ENCODE measurements around the gene OR4C13. TPM values are rescaled to one million over a fixed set of nuclear protein-coding genes. Genes with fewer than 3 reads are reported as not detected.
"Not testable (repeated sequence)": the region's sequence is repeated elsewhere in the genome, so short reads cannot be mapped to it uniquely, and the experiment has no call there.

The OR4C13 gene
- total RNA-seq (ENCODE audit: unreplicated experiment): not detected
- long read RNA-seq: 0 reads

DNA sequence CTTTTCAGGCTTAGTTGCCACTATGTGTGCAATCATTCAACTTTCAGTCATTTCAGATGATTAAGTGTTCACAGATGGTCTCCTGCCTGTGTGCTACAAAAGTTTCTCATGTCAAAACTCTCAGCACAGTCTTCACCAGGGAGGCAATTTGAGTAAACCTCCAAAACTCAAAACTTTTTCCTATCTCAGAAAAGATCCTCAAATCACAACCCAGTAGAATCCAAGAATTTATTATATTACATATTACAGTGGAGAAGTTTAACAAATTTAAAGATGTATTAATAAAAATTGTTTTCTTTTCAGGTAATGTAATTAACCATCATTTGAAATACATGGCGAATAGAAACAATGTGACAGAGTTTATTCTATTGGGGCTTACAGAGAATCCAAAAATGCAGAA lies at the start of gene OR4C13:
TSS of gene OR4C13 (plus strand) at position 301 of the 400 bp plus-strand sequence. CDS start at position 333, 32 bp downstream.
- no peak for TF ChIP-seq CTCF (IDR thresholded peaks at IDR 0.05; ENCODE audit: unreplicated experiment)
- Mint-ChIP-seq H3K4me1 (ENCODE audit: unreplicated experiment) (no peaks in the 10 kb centered on the region), H3K27ac (ENCODE audit: unreplicated experiment) (no peak within 1 kb of the TSS), H3K4me3 (ENCODE audit: unreplicated experiment) (no peak within 1 kb of the TSS), H3K9me3 (ENCODE audit: unreplicated experiment) (peaks cover 29% of the 10 kb centered on the region), H3K36me3 (ENCODE audit: low read depth, unreplicated experiment) (peaks cover 4% of the 10 kb centered on the region), H3K27me3 (ENCODE audit: unreplicated experiment) (no peaks in the 10 kb centered on the region)
- DNase-seq (ENCODE audit: low spot score): no peak

DNA sequence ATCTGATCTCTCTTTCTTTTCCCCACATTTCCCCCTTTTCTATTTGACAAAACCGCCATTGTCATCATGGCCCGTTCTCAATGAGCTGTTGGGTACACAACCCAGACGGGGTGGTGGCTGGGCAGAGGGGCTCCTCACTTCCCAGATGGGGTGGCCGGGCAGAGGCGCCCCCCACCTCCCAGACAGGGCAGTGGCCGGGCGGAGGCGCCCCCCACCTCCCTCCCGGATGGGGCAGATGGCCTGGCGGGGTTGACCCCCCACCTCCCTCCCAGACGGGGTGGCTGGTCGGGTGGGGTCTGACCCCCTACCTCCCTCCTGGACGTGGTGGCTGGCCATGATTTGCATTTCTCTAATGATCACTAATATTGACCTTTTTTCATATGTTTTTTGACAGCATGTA lies 40.7 kb upstream of the OR4C13 start:
- not testable (repeated sequence) for DNase-seq (ENCODE audit: low spot score); H3K36me3 Mint-ChIP-seq (ENCODE audit: low read depth, unreplicated experiment); H3K4me1 Mint-ChIP-seq (ENCODE audit: unreplicated experiment); H3K27me3 Mint-ChIP-seq (ENCODE audit: unreplicated experiment); H3K27ac Mint-ChIP-seq (ENCODE audit: unreplicated experiment); H3K4me3 Mint-ChIP-seq (ENCODE audit: unreplicated experiment)
- peaks cover 12% of the 10 kb centered on the region for H3K9me3 Mint-ChIP-seq (ENCODE audit: unreplicated experiment)

DNA sequence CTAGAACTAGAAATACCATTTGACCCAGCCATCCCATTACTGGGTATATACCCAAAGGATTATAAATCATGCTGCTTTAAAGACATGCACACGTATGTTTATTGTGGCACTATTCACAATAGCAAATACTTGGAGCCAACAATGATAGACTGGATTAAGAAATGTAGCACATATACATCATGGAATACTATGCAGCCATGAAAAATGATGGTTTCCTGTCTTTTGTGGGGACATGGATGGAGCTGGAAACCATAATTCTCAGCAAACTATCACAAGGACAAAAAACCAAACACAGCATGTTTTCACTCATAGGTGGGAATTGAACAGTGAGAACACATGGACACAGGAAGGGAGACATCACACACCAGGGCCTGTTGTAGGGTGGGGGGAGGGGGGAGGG lies 3.5 kb upstream of the OR4C13 start:
- H3K4me3 Mint-ChIP-seq (ENCODE audit: unreplicated experiment); H3K27me3 Mint-ChIP-seq (ENCODE audit: unreplicated experiment); DNase-seq (ENCODE audit: low spot score); H3K4me1 Mint-ChIP-seq (ENCODE audit: unreplicated experiment); H3K36me3 Mint-ChIP-seq (ENCODE audit: low read depth, unreplicated experiment); H3K27ac Mint-ChIP-seq (ENCODE audit: unreplicated experiment): not testable (repeated sequence)
- peaks cover 20% of the 10 kb centered on the region for H3K9me3 Mint-ChIP-seq (ENCODE audit: unreplicated experiment)

GRCh38 chr11:49973439-49973838 lies 21.2 kb downstream of the OR4C13 start:
- DNase-seq (ENCODE audit: low spot score); H3K4me1 Mint-ChIP-seq (ENCODE audit: unreplicated experiment); H3K27me3 Mint-ChIP-seq (ENCODE audit: unreplicated experiment); H3K36me3 Mint-ChIP-seq (ENCODE audit: low read depth, unreplicated experiment); H3K4me3 Mint-ChIP-seq (ENCODE audit: unreplicated experiment); H3K27ac Mint-ChIP-seq (ENCODE audit: unreplicated experiment): not testable (repeated sequence)
- H3K9me3 Mint-ChIP-seq (ENCODE audit: unreplicated experiment): peaks cover 17% of the 10 kb centered on the region

DNA sequence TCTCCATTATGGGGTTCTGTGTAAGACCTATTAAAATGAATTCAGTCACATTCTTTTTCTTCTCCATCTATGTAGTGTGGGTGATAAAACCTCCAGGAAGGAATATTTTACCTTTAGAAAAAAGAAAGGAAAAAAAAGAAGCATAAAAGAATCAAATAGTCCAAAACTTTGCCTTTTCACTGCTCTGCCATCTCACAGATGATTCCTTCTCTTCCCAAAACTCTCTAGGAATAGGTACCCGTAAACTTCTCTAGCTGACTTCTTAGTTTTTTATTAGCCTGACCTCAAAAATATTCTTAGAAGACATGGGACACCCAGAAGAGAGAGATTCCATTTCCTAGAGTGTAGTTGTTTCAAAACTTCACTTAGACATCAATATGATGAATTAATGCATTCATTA lies 30.2 kb downstream of the OR4C13 start, which contains the start of gene OR4C12:
TSS of gene OR4C12 (minus strand) at position 101 of the 400 bp plus-strand sequence. CDS start at position 67, 34 bp downstream.
- not testable (repeated sequence) for H3K4me1 Mint-ChIP-seq (ENCODE audit: unreplicated experiment); DNase-seq (ENCODE audit: low spot score); H3K4me3 Mint-ChIP-seq (ENCODE audit: unreplicated experiment); H3K27ac Mint-ChIP-seq (ENCODE audit: unreplicated experiment); H3K36me3 Mint-ChIP-seq (ENCODE audit: low read depth, unreplicated experiment); H3K27me3 Mint-ChIP-seq (ENCODE audit: unreplicated experiment)
- H3K9me3 Mint-ChIP-seq (ENCODE audit: unreplicated experiment): peaks cover 23% of the 10 kb centered on the region

DNA sequence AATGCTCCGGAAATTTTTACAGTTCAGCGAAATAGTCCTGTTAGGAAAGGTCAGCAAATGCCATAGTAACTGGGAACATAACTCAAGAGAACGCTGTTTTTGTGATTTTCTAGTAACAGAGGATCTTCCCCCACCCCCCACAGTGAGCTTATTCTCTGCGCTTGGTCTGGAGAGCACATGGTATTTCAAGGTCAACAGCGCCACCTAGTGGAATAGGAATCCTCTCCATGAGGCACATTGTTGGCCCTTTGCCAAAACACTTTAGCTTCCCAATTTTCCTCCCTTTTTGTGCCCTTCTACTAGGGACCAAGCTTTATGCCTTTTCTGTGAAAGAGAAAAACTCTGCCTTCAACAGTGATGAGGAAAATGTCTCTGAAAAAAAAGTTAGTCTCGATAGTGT lies 43.4 kb downstream of the OR4C13 start:
- H3K4me3 Mint-ChIP-seq (ENCODE audit: unreplicated experiment): no peak overlapping the region
- H3K36me3 Mint-ChIP-seq (ENCODE audit: low read depth, unreplicated experiment): no peaks in the 10 kb centered on the region
- DNase-seq (ENCODE audit: low spot score): peak; percentile 13
- peaks cover 10% of the 10 kb centered on the region for H3K9me3 Mint-ChIP-seq (ENCODE audit: unreplicated experiment)
- no peaks in the 10 kb centered on the region for H3K27me3 Mint-ChIP-seq (ENCODE audit: unreplicated experiment)
- no peaks in the 10 kb centered on the region for H3K4me1 Mint-ChIP-seq (ENCODE audit: unreplicated experiment)
- TF ChIP-seq CTCF (IDR thresholded peaks at IDR 0.05; ENCODE audit: unreplicated experiment): peak; percentile 50
- H3K27ac Mint-ChIP-seq (ENCODE audit: unreplicated experiment): no peak overlapping the region

Other genes with a start within 250 kb of the OR4C13 start
- not detected for gene OR4C12, start 30.1 kb downstream of the OR4C13 start, total RNA-seq (ENCODE audit: unreplicated experiment)
- not detected for gene OR4C45, start 80.5 kb downstream of the OR4C13 start, total RNA-seq (ENCODE audit: unreplicated experiment)

All from endothelial cell (in vitro differentiated cells).